ENCODE measurements around the gene CBX3.
"Not testable (repeated sequence)": the region's sequence is repeated elsewhere in the genome, so short reads cannot be mapped to it uniquely, and the experiment has no call there.

The CBX3 gene

GRCh38 chr7:26201247-26202018 is at the start of gene CBX3:
Gene CBX3, plus strand, starts transcription at chr7:26201745. Its CDS starts 1,254 bp downstream, at chr7:26202999.
- in situ Hi-C loops (cut with MboI; ENCODE audit: low sequenced_read_pairs): no loop called here

GRCh38 chr7:26151953-26152781 is 49.4 kb upstream of the CBX3 start, which contains the start of gene NFE2L3:
Gene NFE2L3, plus strand, starts transcription at chr7:26152198. Its CDS starts 301 bp downstream, at chr7:26152499.
- in situ Hi-C loops (cut with MboI; ENCODE audit: low sequenced_read_pairs): no loop called here

GRCh38 chr7:26152782-26153240 is 48.7 kb upstream of the CBX3 start:
- in situ Hi-C loops (cut with MboI; ENCODE audit: low sequenced_read_pairs): not testable (repeated sequence)

- in situ Hi-C loops (cut with MboI; ENCODE audit: low sequenced_read_pairs): no loop called here
Measured at GRCh38 chr7:26153241-26153822, 48.2 kb upstream of the CBX3 start.

GRCh38 chr7:26153823-26154783 is 47.4 kb upstream of the CBX3 start:
- in situ Hi-C loops (cut with MboI; ENCODE audit: low sequenced_read_pairs): no loop called here

- in situ Hi-C loops (cut with MboI; ENCODE audit: low sequenced_read_pairs): no loop called here
Measured at GRCh38 chr7:26155531-26156375, 45.8 kb upstream of the CBX3 start.

- in situ Hi-C loops (cut with MboI; ENCODE audit: low sequenced_read_pairs): no loop called here
Measured at GRCh38 chr7:26156451-26157420, 44.8 kb upstream of the CBX3 start.

GRCh38 chr7:26157520-26158105 is 43.9 kb upstream of the CBX3 start:
- in situ Hi-C loops (cut with MboI; ENCODE audit: low sequenced_read_pairs): no loop called here

- in situ Hi-C loops (cut with MboI; ENCODE audit: low sequenced_read_pairs): no loop called here
Measured at GRCh38 chr7:26159243-26159642, 42.3 kb upstream of the CBX3 start.

- in situ Hi-C loops (cut with MboI; ENCODE audit: low sequenced_read_pairs): no loop called here
Measured at GRCh38 chr7:26160896-26161295, 40.6 kb upstream of the CBX3 start.

GRCh38 chr7:26162431-26162830 is 39.1 kb upstream of the CBX3 start:
- in situ Hi-C loops (cut with MboI; ENCODE audit: low sequenced_read_pairs): no loop called here

GRCh38 chr7:26163804-26164203 is 37.7 kb upstream of the CBX3 start:
- in situ Hi-C loops (cut with MboI; ENCODE audit: low sequenced_read_pairs): not testable (repeated sequence)

- in situ Hi-C loops (cut with MboI; ENCODE audit: low sequenced_read_pairs): no loop called here
Measured at GRCh38 chr7:26165950-26166683, 35.4 kb upstream of the CBX3 start.

- in situ Hi-C loops (cut with MboI; ENCODE audit: low sequenced_read_pairs): no loop called here
Measured at GRCh38 chr7:26166684-26167266, 34.8 kb upstream of the CBX3 start.

GRCh38 chr7:26167303-26167934 is 34.1 kb upstream of the CBX3 start:
- in situ Hi-C loops (cut with MboI; ENCODE audit: low sequenced_read_pairs): no loop called here

- in situ Hi-C loops (cut with MboI; ENCODE audit: low sequenced_read_pairs): no loop called here
Measured at GRCh38 chr7:26168458-26169023, 33.0 kb upstream of the CBX3 start.

All from HL-60/S4 (cell line).